ENCODE measurements around the gene FOXS1. TPM values are rescaled to one million over a fixed set of nuclear protein-coding genes. Genes with fewer than 3 reads are reported as not detected.

Gene FOXS1
- total RNA-seq, 4 donors from 2014 or later, result 0.32 to 0.38 TPM; not detected in 2

DNA sequence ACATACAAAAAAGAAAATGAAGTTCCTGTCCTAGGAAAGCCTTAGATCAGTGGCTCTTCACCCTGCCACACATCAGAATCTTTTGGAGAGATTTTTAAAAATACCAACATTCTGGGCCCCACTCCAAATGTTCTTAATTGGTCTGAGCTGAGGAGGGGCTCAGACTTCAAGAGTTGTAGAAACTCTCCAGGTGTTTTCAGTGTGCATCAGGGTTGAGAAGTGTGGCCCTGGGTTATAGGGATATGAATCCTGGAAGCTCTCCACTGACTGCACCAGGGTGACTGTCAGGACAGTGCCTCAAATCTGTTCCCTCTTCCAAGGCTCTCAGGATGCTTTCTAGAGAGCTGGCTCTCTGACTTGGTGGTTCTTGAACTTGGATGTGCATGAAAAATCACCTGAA, 31.8 kb downstream of the FOXS1 start:
- no peaks in the 10 kb centered on the region for H3K27me3 ChIP-seq
- no peak for DNase-seq
- H3K9me3 ChIP-seq, result no peaks in the 10 kb centered on the region
- peaks cover 0 to 15% (median 4%) of the 10 kb centered on the region in 3 donors for H3K4me1 ChIP-seq
- no peak overlapping the region for H3K4me3 ChIP-seq
- TF ChIP-seq, protein P1, sequence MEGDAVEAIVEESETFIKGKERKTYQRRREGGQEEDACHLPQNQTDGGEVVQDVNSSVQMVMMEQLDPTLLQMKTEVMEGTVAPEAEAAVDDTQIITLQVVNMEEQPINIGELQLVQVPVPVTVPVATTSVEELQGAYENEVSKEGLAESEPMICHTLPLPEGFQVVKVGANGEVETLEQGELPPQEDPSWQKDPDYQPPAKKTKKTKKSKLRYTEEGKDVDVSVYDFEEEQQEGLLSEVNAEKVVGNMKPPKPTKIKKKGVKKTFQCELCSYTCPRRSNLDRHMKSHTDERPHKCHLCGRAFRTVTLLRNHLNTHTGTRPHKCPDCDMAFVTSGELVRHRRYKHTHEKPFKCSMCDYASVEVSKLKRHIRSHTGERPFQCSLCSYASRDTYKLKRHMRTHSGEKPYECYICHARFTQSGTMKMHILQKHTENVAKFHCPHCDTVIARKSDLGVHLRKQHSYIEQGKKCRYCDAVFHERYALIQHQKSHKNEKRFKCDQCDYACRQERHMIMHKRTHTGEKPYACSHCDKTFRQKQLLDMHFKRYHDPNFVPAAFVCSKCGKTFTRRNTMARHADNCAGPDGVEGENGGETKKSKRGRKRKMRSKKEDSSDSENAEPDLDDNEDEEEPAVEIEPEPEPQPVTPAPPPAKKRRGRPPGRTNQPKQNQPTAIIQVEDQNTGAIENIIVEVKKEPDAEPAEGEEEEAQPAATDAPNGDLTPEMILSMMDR (IDR thresholded peaks at IDR 0.05), result no peak
- TF ChIP-seq POLR2A (IDR thresholded peaks at IDR 0.05), result no peak
- no peak overlapping the region for H3K27ac ChIP-seq
- intact Hi-C loops (cut with DNase I), result no loop called here
- no peaks in the 10 kb centered on the region for H3K36me3 ChIP-seq

- 63 to 64% methylated on average over 13 to 14 of the region's 15 CpGs for WGBS, 2 donors
- Histone ChIP-seq H3K9me3 (no peaks in the 10 kb centered on the region), H3K36me3 (no peaks in the 10 kb centered on the region), H3K27me3 (no peaks in the 10 kb centered on the region), H3K4me1 (peaks cover 0 to 15% (median 4%) of the 10 kb centered on the region in 3 donors), H3K4me3 (no peak overlapping the region), H3K27ac (peak overlapping the region in 2 of 4 donors; percentile 6)
- intact Hi-C loops (cut with DNase I), result no loop called here
- no peak for DNase-seq
- no peak for TF ChIP-seq POLR2A (IDR thresholded peaks at IDR 0.05)
These were observed 33.3 kb downstream of the FOXS1 start for GRCh38 chr20:31811796-31812728.

DNA sequence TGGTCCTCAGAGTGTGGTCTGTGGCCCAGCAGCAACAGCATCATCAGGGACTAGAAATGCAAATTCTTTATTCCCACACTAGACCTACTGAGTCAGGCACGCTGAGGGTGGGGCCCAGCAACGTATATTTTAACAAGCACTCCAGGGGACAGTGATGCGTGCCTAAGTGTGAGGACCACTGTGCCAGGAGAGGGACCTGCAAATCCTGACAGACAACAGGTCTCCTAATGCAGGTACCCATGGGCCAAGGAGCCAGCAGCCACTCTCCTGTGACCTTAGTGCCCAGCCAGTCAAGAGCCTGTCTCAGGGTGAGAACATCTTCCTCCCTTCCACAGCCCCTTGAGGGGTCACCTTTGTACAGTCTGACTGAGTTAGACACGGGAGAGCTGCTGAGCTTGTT, 34.2 kb downstream of the FOXS1 start:
- intact Hi-C loops (cut with DNase I), result no loop called here
- no peaks in the 10 kb centered on the region for H3K9me3 ChIP-seq
- H3K36me3 ChIP-seq, result no peaks in the 10 kb centered on the region
- no peak overlapping the region for H3K4me3 ChIP-seq
- H3K4me1 ChIP-seq, result peaks cover 0 to 15% (median 4%) of the 10 kb centered on the region in 3 donors
- no peaks in the 10 kb centered on the region for H3K27me3 ChIP-seq
- TF ChIP-seq POLR2A (IDR thresholded peaks at IDR 0.05), result no peak
- TF ChIP-seq, protein P1 (IDR thresholded peaks at IDR 0.05), result no peak
- no peak for DNase-seq
- H3K27ac ChIP-seq, result peak overlapping the region in 1 of 4 donors; percentile 6
- 88 to 90% methylated on average over 3 to 4 of the region's 4 CpGs for WGBS, 2 donors

GRCh38 chr20:31809661-31810060, 35.7 kb downstream of the FOXS1 start:
- 77 to 87% methylated on average over 3 of the region's 3 CpGs for WGBS, 2 donors
- intact Hi-C loops (cut with DNase I), result no loop called here

DNA sequence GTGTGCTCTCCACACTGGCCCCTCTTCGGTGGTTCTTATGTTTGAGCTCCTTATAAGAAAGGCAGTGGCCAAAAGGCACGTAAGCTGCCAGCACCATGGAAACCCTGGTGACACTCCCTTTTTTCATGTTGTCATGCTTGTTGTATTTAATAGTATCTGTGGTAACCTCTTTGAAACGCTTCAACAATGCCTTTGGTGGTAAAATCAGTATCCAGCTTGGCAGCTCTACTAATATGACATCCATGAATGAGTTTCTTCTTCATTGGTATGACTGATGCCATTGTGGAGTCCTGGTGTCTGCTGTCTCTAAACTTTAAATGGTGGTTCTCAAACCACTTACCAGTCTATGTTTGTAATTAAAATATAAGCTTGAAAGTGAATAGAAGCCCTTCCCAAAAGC, 36.9 kb downstream of the FOXS1 start:
- 69 to 77% methylated on average over 3 of the region's 3 CpGs for WGBS, 2 donors
- Histone ChIP-seq H3K4me3 (no peak overlapping the region), H3K27ac (no peak overlapping the region), H3K9me3 (no peaks in the 10 kb centered on the region), H3K4me1 (peaks cover 0 to 6% (median 4%) of the 10 kb centered on the region in 3 donors), H3K27me3 (no peaks in the 10 kb centered on the region), H3K36me3 (no peaks in the 10 kb centered on the region)
- intact Hi-C loops (cut with DNase I), result no loop called here
- no peak for TF ChIP-seq POLR2A (IDR thresholded peaks at IDR 0.05)
- TF ChIP-seq, protein P1 (IDR thresholded peaks at IDR 0.05), result no peak
- no peak for DNase-seq

More at GRCh38 chr20:31809661-31810060, 35.7 kb downstream of the FOXS1 start:
- Histone ChIP-seq H3K27me3 (no peaks in the 10 kb centered on the region), H3K27ac (no peak overlapping the region), H3K4me3 (no peak overlapping the region), H3K36me3 (no peaks in the 10 kb centered on the region), H3K4me1 (peaks cover 0 to 6% (median 4%) of the 10 kb centered on the region in 3 donors), H3K9me3 (no peaks in the 10 kb centered on the region)
- no peak for DNase-seq
- TF ChIP-seq, protein P1 (IDR thresholded peaks at IDR 0.05), result no peak
- no peak for TF ChIP-seq POLR2A (IDR thresholded peaks at IDR 0.05)

All from esophagus squamous epithelium (tissue), 5 donors.